Measurements from ENCODE around the gene RPL10A. TPM values are rescaled to one million over a fixed set of nuclear protein-coding genes. Genes with fewer than 3 reads are reported as not detected.

Gene RPL10A
- total and polyA plus RNA-seq, 11 donors, result 356 to 1,412 (median 532) TPM

- H3K27ac ChIP-seq, result no peak overlapping the region
- no peak overlapping the region for H3K4me3 ChIP-seq
- 46 to 61% (median 54%) methylated on average over 9 to 21 of the region's 21 CpGs for WGBS, 4 donors
- H3K9me3 ChIP-seq, result no peaks in the 10 kb centered on the region
- TF ChIP-seq POLR2A (IDR thresholded peaks at IDR 0.05), result no peak
- TF ChIP-seq, protein P1, sequence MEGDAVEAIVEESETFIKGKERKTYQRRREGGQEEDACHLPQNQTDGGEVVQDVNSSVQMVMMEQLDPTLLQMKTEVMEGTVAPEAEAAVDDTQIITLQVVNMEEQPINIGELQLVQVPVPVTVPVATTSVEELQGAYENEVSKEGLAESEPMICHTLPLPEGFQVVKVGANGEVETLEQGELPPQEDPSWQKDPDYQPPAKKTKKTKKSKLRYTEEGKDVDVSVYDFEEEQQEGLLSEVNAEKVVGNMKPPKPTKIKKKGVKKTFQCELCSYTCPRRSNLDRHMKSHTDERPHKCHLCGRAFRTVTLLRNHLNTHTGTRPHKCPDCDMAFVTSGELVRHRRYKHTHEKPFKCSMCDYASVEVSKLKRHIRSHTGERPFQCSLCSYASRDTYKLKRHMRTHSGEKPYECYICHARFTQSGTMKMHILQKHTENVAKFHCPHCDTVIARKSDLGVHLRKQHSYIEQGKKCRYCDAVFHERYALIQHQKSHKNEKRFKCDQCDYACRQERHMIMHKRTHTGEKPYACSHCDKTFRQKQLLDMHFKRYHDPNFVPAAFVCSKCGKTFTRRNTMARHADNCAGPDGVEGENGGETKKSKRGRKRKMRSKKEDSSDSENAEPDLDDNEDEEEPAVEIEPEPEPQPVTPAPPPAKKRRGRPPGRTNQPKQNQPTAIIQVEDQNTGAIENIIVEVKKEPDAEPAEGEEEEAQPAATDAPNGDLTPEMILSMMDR (IDR thresholded peaks at IDR 0.05), result no peak
- peaks cover 0 to 67% (median 7%) of the 10 kb centered on the region in 9 donors for H3K27me3 ChIP-seq
- DNase-seq, result no peak
- no peak for ATAC-seq
- intact Hi-C loops (cut with DNase I), result no loop called here
- H3K4me1 ChIP-seq, result peaks cover 0 to 4% (median 0%) of the 10 kb centered on the region in 12 donors
- H3K36me3 ChIP-seq, result no peaks in the 10 kb centered on the region
Observed at GRCh38 chr6:35505999-35506412, 37.8 kb downstream of the RPL10A start.

DNA sequence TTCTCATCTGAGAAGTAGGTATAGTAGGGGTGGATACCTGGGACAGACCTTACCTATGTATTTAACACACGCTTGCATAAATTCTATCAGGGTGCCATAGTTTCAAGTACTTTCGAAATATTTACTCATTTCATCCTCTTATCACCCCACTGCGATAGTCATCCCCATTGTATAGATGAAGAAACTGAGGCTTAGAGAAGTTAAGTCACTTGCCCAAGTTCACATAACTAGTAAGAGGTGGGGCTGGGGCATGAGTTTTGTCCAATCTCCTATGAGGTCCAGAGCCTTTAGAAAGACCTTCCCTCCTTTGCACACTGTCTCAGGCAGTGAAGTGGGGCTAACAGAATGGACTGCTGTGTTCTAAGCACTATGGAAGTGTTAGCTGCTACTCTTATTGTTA, 38.3 kb downstream of the RPL10A start:
- TF ChIP-seq POLR2A (IDR thresholded peaks at IDR 0.05), result no peak
- TF ChIP-seq, protein P1 (IDR thresholded peaks at IDR 0.05), result no peak
- intact Hi-C loops (cut with DNase I), result no loop called here
- 94 to 100% (median 97%) methylated on average over 3 of the region's 3 CpGs for WGBS, 4 donors
- no peak for DNase-seq
- ATAC-seq, result no peak
- no peaks in the 10 kb centered on the region for H3K9me3 ChIP-seq
- no peak overlapping the region for H3K27ac ChIP-seq
- H3K4me3 ChIP-seq, result no peak overlapping the region
- H3K4me1 ChIP-seq, result peaks cover 0 to 4% (median 0%) of the 10 kb centered on the region in 12 donors
- no peaks in the 10 kb centered on the region for H3K36me3 ChIP-seq
- H3K27me3 ChIP-seq, result peaks cover 0 to 71% (median 8%) of the 10 kb centered on the region in 9 donors

- 89 to 94% (median 92%) methylated on average over 2 of the region's 2 CpGs for WGBS, 4 donors
- H3K27me3 ChIP-seq, result peaks cover 0 to 70% (median 10%) of the 10 kb centered on the region in 9 donors
Observed at GRCh38 chr6:35507221-35507620, 39.0 kb downstream of the RPL10A start.

GRCh38 chr6:35508027-35508426, 39.8 kb downstream of the RPL10A start:
- ATAC-seq, result no peak
- no peak for TF ChIP-seq POLR2A (IDR thresholded peaks at IDR 0.05)
- TF ChIP-seq, protein P1 (IDR thresholded peaks at IDR 0.05), result no peak
- Histone ChIP-seq H3K4me3 (no peak overlapping the region), H3K27ac (no peak overlapping the region), H3K36me3 (no peaks in the 10 kb centered on the region), H3K9me3 (no peaks in the 10 kb centered on the region), H3K4me1 (peaks cover 0 to 11% (median 0%) of the 10 kb centered on the region in 12 donors), H3K27me3 (peaks cover 0 to 69% (median 10%) of the 10 kb centered on the region in 9 donors)
- WGBS, 4 donors, result 66 to 84% (median 82%) methylated on average over 2 of the region's 2 CpGs
- no peak for DNase-seq
- intact Hi-C loops (cut with DNase I), result no loop called here

More at GRCh38 chr6:35507221-35507620, 39.0 kb downstream of the RPL10A start:
- TF ChIP-seq, protein P1 (IDR thresholded peaks at IDR 0.05), result no peak
- no peak for TF ChIP-seq POLR2A (IDR thresholded peaks at IDR 0.05)
- Histone ChIP-seq H3K27ac (no peak overlapping the region), H3K9me3 (no peaks in the 10 kb centered on the region), H3K4me1 (peaks cover 0 to 11% (median 0%) of the 10 kb centered on the region in 12 donors), H3K36me3 (no peaks in the 10 kb centered on the region), H3K4me3 (no peak overlapping the region)
- ATAC-seq, result no peak
- DNase-seq, result no peak
- intact Hi-C loops (cut with DNase I), result no loop called here
